A673 (cell line): ENCODE results near the gene PGAM2.

Experiments
- CTCF ChIP-seq: fragments of 300-800, 200-600 bp; sonication (generic); conservative IDR thresholded peaks from 2 replicates; pipeline ENCODE4 v1.5.1; 2017; ENCODE audit warnings: low read depth, mild to moderate bottlenecking, antibody characterized with exemption, low read length, moderate library complexity, mixed read lengths
- EZH2 ChIP-seq: fragments of 200-600 bp; sonication (generic); IDR thresholded peaks from 2 replicates; pipeline ENCODE4 v1.6.1; 2017; ENCODE audit warnings: borderline replicate concordance, low read depth, mild to moderate bottlenecking, mixed read lengths, antibody characterized with exemption, low read length; ENCODE audit not compliant: poor library complexity, severe bottlenecking

- no peak for TF ChIP-seq CTCF
- no peak for TF ChIP-seq EZH2
Measured at GRCh38 chr7:44050121-44050914, 15.0 kb downstream of the PGAM2 start.
